SK-N-MC (cell line): Measurements from ENCODE around the gene ACADL.

Experiments used
- EZH2 ChIP-seq: fragments of 200-600 bp; sonication (generic); IDR thresholded peaks from one replicate; pipeline ENCODE4 v1.6.1; 2017; ENCODE audit warnings: antibody characterized with exemption
- POLR2AphosphoS5 ChIP-seq: IDR thresholded peaks from 2 replicates; pipeline ENCODE4 v1.6.1; 2012; ENCODE audit warnings: mild to moderate bottlenecking, low read depth, low read length, borderline replicate concordance

- TF ChIP-seq POLR2AphosphoS5 (no peak), EZH2 (no peak)
Measured at GRCh38 chr2:210188755-210189154, 36.5 kb downstream of the ACADL start.
